SH-SY5Y (cell line): ENCODE data around the gene TARBP1.

Experiments
- GATA2 ChIP-seq: IDR thresholded peaks from 2 replicates; pipeline ENCODE4 v1.6.1; 2011; ENCODE audit warnings: mild to moderate bottlenecking, low read depth, low read length
- GATA3 ChIP-seq: IDR thresholded peaks from 2 replicates; pipeline ENCODE4 v1.6.1; 2011; ENCODE audit warnings: low read depth, mild to moderate bottlenecking, low read length, moderate library complexity

DNA sequence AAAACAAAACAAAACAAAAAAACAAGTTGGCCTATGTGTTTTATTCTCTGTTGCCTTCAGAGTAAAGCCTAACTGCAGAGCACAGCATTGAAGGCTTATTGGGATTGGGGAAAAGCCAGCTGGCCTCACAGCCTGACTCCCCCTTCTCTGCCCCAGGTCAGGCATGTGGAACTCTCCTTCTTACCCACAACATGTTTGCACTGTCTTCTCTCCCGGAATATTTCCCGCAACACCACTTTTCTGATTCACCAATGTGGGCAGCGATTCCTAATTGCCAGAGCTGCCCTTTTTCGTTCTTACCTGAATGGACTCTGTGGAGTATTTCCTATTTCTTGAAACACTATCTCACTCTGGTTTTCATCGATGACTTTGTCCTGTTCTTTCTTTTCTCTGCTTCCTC, 2.8 kb upstream of the TARBP1 start:
- TF ChIP-seq GATA2 (no peak), GATA3 (no peak)
